Eye (tissue), 1 donor: ENCODE data around the gene FHL3.
"Not testable (repeated sequence)": the region's sequence is repeated elsewhere in the genome, so short reads cannot be mapped to it uniquely, and the experiment has no call there.

ENCODE experiments used
- DNase-seq: peaks from one replicate; pipeline ENCODE4 v3.0.0-alpha.2; 2015

FHL3 gene

DNA sequence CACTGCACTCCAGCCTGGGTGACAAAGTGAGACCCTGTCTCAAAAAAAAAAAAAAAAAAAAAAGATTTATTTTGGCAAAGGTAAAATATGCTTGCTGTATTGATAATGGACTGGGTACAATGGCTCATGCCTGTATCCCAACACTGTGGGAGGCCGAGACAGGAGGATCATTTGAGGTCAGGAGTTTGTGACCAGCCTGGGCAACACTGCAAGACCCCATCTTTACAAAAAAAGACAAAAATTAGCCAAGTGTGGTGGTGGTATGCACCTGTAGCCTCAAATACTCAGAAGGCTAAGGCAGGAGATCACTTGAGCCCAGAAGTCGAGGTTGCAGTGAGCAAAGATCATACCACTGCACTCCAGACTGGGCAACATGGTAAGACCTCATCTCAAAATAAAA is 21.8 kb downstream of the FHL3 start:
- DNase-seq: no peak

DNA sequence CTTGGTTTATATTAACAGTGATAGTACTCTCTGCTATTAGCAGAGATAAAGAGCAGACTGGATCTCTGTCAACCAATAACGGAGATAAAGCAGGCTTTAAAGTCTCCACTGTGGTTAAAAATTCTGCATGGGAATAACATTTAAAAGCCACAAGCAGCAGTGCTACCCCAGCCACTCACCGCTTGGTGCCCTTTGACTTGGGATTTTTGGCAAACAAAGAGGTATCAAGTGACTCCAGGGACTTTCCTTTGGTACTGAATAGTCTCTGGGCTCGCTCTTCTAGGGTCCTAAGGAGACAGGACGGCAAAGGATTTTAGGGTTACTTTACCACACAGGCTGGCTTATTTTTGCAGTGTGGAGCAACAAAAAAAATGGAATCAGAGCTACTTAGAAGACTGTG is 26.8 kb downstream of the FHL3 start:
- no peak for DNase-seq

DNA sequence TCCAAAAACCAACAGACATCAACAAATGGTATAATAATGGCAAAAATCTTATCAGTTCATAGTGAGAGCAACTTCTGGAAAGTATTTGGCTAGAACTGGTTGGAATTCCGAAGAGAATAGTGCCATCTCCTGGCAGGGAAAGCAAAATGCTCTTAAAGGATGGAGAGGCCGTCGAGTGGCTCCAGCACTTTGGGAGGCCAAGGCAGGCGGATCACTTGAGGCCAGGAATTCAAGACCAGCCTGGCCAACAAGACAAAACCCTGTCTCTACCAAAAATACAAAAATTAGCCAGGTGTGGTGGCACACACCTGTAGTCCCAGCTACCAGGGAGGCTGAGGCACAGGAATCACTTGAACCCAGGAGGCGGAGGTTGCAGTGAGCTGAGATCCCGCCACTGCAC is 30.2 kb downstream of the FHL3 start:
- peak; percentile 50 for DNase-seq

DNA sequence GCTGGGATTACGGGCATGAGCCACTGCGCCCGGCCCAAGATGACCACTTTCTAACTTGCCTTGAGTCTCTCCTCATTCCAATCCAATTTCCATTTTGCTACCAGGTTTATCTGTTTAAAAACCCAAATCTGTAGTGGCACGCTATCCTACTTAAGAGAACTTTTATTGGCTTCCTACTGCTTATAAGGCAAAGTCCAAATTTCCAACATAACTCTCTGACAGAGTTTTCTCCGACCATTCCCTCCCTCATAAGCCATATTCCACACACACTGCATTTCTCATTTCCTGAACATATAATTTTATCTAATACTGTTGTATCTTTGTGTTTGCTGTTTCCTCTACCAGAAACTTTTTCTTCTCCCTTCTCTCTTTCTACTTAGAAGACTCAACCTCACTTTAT is 30.7 kb downstream of the FHL3 start:
- no peak for DNase-seq

DNA sequence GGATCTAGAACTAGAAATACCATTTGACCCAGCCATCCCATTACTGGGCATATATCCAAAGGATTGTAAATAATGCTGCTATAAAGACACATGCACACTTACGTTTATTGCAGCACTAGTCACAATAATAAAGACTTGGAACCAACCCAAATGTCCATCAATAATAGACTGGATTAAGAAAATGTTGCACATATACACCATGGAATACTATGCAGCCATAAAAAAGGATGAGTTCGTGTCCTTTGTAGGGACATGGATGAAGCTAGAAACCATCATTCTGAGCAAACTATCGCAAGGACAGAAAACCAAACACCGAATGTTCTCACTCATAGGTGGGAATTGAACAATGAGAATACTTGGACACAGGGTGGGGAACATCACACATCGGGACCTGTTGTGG is 31.6 kb downstream of the FHL3 start:
- not testable (repeated sequence) for DNase-seq

DNA sequence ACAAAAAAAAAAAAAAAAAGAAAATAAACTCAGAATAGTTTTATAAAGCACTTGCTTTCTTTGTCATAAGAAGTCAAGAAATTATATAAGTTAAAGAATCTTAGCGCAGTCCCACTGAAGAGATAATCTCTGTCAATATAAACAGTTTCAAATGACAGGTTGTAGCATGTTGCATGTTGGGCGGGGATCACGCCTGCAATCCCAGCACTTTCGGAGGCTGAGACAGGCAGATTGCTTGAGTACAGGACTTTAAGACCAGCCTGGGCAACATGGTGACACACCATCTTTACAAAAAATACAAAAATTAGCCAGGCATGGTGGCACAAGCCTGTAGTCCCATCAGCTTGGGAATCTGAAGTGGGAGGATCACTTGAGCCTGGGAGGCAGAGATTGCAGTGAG is 40.0 kb downstream of the FHL3 start:
- no peak for DNase-seq

DNA sequence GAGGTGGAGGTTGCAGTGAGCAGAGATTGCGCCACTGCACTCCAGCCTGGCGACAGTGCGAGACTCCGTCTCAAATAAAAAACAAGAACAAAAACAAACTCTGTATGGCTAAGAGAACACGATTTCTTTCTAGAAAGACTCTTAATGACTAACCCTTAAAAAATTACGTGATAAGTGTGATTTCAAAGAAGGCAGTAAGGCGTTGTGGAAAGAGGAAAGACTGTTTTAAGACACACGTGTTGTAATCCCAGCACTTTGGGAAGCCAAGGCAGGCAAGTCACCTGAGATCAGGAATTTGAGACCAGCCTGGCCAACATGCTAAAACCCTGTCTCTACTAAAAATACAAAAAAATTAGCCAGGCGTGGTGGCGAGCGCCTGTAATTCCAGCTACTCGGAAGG is 41.2 kb downstream of the FHL3 start:
- DNase-seq: not testable (repeated sequence)

DNA sequence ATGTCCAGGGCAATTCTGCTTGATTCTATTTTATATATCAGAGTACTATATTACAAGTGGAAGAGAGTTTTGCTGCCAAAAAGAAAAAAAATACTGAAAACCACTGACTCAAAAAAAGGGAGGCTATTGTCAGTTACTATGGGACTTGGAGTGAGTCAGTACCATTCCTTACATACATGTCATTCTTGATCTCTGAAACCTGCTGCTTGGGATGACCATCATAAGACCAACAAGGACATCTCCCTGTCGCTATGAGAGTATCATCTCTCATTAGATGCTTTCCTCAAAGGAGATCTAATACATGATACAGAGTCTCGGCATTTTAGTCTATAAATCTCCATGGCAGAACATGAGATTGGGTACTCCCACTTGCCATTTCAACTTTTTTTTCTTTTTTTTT is 46.6 kb downstream of the FHL3 start:
- no peak for DNase-seq

DNA sequence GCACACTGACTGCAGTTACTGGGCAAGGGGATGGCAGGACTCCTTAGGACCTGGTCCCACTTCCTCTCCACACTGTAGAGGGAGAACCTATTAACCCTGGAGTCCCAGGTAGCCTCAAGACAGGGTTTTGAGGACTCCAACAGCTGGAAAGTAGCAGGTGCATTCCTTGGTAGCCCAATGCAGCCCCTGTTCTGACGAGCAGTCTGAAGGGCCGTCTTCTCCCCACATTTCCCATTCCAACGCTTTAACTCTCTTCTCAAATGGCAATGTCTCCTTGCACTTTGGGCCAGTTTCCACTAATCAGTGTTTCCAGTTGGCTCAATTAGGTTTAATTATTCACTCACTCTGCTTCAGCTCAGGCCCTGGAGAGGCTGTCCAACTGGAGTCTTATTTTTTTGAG is 49.6 kb downstream of the FHL3 start:
- DNase-seq: no peak

DNA sequence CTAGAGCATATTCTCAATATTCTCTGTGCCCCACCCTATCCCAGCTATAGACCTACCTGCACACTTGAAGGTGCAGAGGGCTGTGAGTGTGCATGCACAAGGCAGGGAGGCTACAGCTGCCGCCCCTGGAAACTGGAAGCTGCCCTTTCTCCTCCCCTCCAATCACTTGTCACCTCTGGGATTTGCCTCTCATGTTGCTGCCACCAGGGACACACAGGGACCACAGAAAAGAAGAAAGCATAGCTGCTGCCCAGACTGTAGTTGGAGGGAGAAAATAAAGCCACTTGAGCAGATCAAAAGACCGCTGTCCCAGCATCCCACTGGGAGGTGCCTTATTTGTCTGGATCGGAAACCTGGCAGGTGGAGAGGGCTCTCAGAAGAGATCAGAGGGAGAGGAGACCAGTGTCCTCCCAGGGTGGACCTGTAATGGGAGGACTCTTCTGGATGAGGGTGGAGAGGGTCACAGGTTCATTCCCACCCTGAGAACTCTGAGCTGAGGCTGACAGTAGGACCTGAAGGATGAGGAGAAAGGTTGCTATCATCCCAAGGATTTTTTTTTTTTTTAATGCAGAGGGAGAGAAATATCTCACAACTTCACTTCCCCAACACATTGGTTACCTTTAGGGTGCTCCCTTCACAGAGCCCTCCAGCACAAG is 50.9 kb downstream of the FHL3 start:
- DNase-seq: no peak

DNA sequence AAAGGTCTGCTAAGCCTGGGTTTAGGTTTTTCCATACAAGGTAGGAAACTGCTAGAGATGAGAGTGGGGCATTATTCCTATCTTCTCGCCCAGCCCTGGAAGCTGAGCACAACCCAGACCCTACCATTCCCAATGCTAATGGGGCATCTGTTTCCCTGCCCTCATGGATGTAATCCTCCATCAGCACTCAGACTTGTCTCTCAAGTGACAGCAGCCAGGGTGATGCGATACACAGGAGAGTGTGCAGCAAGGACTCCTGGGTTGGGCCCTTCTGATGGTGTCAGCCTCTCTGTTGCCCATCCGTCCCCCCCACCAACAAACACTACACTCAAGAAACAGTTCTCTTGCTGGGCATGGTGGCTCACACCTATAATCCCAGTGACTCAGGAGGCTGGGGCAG is 52.6 kb downstream of the FHL3 start:
- DNase-seq: no peak

DNA sequence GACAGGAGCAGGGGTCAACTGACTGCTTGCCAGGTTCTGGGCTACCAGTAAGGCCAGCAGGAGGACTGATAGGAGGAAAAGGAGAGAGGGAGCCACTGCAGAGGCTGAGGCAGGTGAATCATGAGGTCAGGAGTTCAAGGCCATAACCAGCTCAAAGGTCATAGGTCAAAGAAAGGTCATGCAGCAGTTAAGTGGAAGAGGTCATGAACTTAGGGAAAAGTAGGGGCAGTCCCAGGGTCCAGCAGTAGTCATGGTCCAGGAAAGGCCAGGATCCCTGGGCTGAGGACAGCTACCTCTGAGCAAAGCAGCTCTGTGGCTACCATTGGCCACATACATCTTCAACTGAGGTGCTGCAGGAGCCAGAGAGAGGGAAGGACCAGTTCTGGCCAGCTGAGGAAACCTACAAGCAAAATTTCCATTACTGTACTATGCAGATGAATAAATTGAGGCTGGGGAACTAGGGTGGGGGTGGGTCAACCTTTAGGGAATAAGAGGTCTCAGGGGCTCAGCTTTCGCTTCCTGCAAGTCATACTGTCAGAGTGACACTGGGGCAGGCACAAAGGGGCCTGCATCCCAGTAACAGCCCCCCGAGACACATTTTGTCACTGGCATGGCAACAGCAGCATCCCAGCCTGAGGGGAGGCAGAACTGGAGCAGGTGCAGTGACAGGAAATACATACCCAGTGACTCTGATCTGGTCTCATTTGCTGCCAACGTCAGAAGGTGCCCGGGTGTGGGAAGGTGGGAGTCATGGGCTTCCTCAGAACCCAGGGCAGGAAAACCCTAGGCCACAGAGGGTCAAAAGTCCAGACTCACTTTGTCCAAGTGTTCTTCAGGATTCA is 53.3 kb downstream of the FHL3 start:
- no peak for DNase-seq

DNA sequence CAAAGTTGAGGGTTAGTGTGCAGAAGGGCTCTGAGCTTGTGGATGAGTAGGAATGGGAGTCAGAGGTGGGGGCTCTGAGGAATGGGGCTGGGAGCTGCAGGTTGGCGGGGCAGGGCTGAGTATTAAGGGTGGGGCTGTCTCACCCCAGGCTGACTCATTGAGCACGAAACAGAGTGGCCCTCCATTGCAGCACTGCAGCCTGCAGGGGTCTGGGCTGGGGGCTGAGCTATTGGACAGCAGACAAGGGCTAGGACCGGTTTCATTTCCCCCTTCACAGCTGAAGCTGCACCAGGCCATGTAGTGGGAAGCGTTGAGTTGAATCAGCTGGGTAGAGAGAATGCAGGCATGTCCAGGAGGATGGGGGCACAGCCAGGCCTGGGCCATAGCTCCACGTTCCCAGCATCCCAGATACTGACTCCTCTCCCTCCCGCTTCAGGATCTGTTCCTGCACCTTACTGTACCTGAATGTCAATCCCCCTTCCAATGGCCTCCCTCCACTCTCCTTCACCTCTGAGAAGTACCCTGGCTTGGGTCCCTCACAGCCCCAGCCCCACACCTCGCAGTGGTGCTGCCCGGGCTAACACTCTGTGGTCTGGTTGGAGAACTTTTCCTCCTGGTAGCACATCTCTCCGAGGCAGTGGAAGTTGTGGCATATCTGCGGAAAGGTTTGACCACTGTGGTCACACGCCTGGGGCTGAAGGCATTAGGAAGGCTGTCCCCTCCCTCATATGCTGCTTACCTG is 54.1 kb downstream of the FHL3 start:
- no peak for DNase-seq

DNA sequence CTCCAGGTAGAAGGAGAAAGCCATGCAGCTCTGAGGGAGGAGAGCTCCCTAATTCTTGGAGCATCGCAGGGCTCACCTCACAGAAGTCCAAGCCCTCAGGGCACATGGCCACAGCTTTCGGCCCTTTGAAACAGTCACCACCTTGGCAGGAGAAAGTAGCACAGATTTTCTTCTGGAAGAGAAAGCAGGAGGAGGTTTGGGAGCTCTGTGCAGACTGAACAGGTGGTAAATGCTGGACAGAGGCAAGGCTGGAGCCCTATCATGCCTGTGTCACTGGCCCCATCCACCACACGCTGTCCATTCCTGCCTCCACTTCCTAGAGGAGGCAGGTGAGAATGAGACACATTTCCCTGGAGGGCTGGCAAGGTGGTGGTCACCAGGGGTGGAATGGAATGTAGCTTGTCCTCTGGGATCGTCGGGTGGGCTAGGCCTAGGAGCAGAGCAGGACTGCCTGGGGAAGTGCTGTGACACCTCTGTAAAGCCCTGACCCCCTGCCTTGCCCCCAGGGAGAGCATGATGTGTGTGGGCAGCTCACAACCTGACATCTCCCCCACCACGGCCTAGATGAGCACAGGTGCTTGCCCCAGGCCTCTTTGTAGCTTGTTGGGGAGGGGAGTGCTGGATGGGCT is 55.7 kb downstream of the FHL3 start:
- no peak for DNase-seq

DNA sequence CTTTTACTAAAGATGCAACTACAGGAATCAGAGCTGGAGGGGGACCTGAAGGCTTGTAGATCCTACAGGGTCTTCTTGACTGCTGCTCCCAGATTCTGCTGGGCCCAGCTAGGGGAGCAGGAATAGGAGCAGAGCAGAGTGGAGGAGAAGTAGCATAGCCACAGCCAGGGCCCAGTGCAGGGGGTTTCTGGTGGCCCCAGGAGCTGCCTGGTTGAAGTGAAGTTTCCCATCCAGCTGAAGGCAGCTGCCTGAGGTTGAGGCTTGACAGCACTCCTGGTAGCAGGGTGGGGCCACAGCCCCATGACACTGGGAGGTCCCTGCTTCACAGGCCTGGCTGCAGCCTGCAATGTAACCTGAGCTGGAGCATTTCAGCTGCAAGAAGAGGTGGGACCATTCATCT is 56.5 kb downstream of the FHL3 start:
- no peak for DNase-seq

DNA sequence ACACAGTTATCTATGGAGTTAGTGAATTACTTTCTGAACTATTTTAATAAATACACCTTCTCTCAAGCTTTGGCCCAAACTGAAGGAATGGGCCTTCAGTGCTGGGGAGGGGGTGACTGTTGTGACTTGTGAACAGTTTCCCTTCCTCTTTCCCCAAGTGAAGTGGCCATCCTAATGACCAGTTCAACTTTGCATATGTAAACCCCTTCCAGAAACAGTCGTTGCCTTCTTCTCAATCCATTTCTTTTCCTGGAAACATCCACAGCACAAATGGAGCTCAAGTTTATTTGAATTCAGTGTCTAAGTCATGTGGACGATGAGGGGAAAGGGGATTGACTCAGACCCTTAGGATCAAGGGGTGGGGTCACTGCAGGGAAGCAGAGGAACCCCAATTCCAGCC is 57.1 kb downstream of the FHL3 start:
- no peak for DNase-seq

DNA sequence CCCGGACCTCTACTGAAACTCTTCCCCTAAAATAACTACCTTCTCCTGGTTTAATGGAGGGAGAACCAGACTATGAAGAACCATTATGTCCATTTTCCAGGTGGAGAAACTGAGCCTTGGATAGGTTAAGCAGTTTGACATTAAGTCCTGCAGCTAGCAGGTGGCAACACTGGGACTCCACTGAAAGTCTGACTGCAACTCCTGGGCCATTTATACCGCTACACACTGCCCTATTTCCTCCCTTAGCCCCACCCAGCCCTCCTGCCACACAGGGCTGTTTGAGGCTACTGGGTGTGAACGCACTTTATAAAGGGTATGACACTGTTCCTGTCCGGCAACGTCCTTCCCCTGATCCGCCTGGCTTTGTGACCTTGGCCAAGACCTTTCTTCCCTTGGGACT is 58.0 kb downstream of the FHL3 start:
- DNase-seq: peak; percentile 6
